ENCODE data around the gene ACOX2.
A peak's percentile ranks its signal among the peaks of the same experiment; 100 is the strongest.

Gene ACOX2

DNA sequence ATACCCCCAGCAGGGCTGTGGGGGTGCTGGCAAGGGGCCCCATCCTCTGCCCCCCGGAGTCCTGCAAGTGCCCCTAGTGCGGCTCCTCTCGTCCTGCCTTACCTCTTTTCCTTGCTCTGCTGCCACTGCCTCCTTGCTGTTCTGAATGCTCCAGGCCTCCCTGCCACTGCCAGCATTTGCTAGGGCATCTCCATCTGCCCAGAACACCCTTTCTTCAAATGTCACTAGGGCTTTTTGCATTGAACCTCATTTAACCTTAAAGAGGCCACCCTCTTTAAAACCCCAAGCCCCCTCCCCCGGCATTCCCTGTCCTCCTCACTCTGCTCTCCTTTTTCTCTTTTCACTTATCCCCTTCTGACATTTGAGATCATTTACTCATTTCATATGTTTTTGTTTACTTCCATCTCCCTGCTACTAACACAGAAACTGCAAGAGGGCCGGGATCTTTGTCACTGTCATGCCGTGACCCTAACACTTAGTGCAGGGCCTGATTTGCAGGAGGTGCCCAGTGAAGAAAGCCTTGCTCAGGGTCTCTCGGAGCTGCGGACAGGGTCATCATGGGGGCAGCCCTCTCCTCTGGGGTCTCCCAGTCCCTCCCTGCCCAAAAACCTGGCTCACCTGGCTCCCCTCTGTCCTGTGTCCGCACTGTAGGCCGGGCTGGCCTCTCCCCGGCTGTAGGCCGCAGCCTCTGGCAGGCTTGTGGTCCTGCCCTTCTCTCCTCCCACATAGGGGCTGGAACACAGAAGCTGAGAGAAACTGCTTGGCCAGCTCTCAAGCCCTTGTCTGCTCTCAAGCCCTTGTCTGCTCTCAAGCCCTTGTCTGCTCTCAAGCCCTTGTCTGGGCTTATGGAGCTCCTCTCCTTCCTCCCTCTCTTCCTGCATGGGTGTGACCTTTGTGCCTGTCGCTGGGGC lies at the start of gene ACOX2:
Gene ACOX2, minus strand, starts transcription at position 690 of the 911 bp plus-strand sequence. CDS start 2,084 bp downstream, outside the sequence.
- peak within 1 kb of the TSS; percentile 71 for H3K27ac ChIP-seq (ENCODE audit: low read depth, low read length)
- H3K4me1 ChIP-seq (ENCODE audit: insufficient read depth, low read length) = peaks cover 33% of the 10 kb centered on the region
- H3K27me3 ChIP-seq (ENCODE audit: control insufficient read depth in 1 of 2, insufficient read depth in 2 of 2, low read length in 2 of 2) = no peaks in the 10 kb centered on the region
- peaks cover 23% of the 10 kb centered on the region for H3K36me3 ChIP-seq (ENCODE audit: insufficient read depth, low read length)
- H3K4me3 ChIP-seq (ENCODE audit: low read depth in 1 of 2, low read length in 2 of 2) = peak within 1 kb of the TSS; percentile 24 to 77
- H3K9ac ChIP-seq (ENCODE audit: low read length) = peak within 1 kb of the TSS; percentile 81
- no peaks in the 10 kb centered on the region for H3K9me3 ChIP-seq (ENCODE audit: low read length)

DNA sequence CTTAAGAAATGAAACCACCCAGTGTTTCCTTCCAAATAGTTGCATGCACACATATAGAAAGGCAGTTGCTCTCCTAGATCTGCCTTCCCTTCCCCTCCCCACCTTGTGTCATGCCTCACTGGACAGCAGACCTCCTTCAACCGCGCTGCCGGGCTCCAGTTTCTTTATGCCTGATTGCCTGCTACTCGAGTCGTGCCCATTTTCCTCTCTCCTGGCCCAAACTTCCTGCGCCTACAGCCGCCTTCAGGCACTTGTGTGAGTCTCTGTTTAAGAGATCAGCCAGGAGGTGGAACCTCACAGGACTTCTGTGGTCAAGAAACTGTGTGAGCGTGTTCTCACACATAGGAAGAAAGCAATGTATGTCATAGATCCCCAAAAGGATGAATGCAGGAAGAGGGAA lies 49.0 kb upstream of the ACOX2 start:
- peaks cover 8% of the 10 kb centered on the region for H3K4me1 ChIP-seq (ENCODE audit: insufficient read depth, low read length)
- no peak overlapping the region for H3K9ac ChIP-seq (ENCODE audit: low read length)
- H3K27me3 ChIP-seq (ENCODE audit: control insufficient read depth in 1 of 2, insufficient read depth in 2 of 2, low read length in 2 of 2) = peaks cover 7 to 21% of the 10 kb centered on the region in 2 donors
- H3K4me3 ChIP-seq (ENCODE audit: low read depth in 1 of 2, low read length in 2 of 2) = peak overlapping the region in 1 of 2 donors; percentile 93
- H3K9me3 ChIP-seq (ENCODE audit: low read length) = no peaks in the 10 kb centered on the region
- peak overlapping the region; percentile 70 for H3K27ac ChIP-seq (ENCODE audit: low read depth, low read length)
- no peaks in the 10 kb centered on the region for H3K36me3 ChIP-seq (ENCODE audit: insufficient read depth, low read length)

GRCh38 chr3:58585005-58585786 lies 48.2 kb upstream of the ACOX2 start:
- H3K27me3 ChIP-seq (ENCODE audit: control insufficient read depth in 1 of 2, insufficient read depth in 2 of 2, low read length in 2 of 2) = peaks cover 7 to 21% of the 10 kb centered on the region in 2 donors
- peak overlapping the region; percentile 74 for H3K27ac ChIP-seq (ENCODE audit: low read depth, low read length)
- H3K9ac ChIP-seq (ENCODE audit: low read length) = peak overlapping the region; percentile 47
- H3K4me1 ChIP-seq (ENCODE audit: insufficient read depth, low read length) = peaks cover 8% of the 10 kb centered on the region
- H3K9me3 ChIP-seq (ENCODE audit: low read length) = no peaks in the 10 kb centered on the region
- H3K4me3 ChIP-seq (ENCODE audit: low read depth in 1 of 2, low read length in 2 of 2) = peak overlapping the region; percentile 78 to 93
- H3K36me3 ChIP-seq (ENCODE audit: insufficient read depth, low read length) = no peaks in the 10 kb centered on the region

GRCh38 chr3:58584690-58585004 lies 47.7 kb upstream of the ACOX2 start:
- peak overlapping the region; percentile 74 for H3K27ac ChIP-seq (ENCODE audit: low read depth, low read length)
- H3K9me3 ChIP-seq (ENCODE audit: low read length) = no peaks in the 10 kb centered on the region
- H3K27me3 ChIP-seq (ENCODE audit: control insufficient read depth in 1 of 2, insufficient read depth in 2 of 2, low read length in 2 of 2) = peaks cover 7 to 21% of the 10 kb centered on the region in 2 donors
- H3K36me3 ChIP-seq (ENCODE audit: insufficient read depth, low read length) = no peaks in the 10 kb centered on the region
- H3K4me3 ChIP-seq (ENCODE audit: low read depth in 1 of 2, low read length in 2 of 2) = peak overlapping the region; percentile 78 to 93
- H3K4me1 ChIP-seq (ENCODE audit: insufficient read depth, low read length) = peaks cover 8% of the 10 kb centered on the region
- H3K9ac ChIP-seq (ENCODE audit: low read length) = peak overlapping the region; percentile 47

GRCh38 chr3:58581328-58582091 lies 44.5 kb upstream of the ACOX2 start:
- no peaks in the 10 kb centered on the region for H3K9me3 ChIP-seq (ENCODE audit: low read length)
- peaks cover 0 to 7% of the 10 kb centered on the region in 2 donors for H3K27me3 ChIP-seq (ENCODE audit: control insufficient read depth in 1 of 2, insufficient read depth in 2 of 2, low read length in 2 of 2)
- H3K9ac ChIP-seq (ENCODE audit: low read length) = no peak overlapping the region
- no peak overlapping the region for H3K4me3 ChIP-seq (ENCODE audit: low read depth in 1 of 2, low read length in 2 of 2)
- H3K4me1 ChIP-seq (ENCODE audit: insufficient read depth, low read length) = peaks cover 16% of the 10 kb centered on the region
- no peak overlapping the region for H3K27ac ChIP-seq (ENCODE audit: low read depth, low read length)
- H3K36me3 ChIP-seq (ENCODE audit: insufficient read depth, low read length) = no peaks in the 10 kb centered on the region

DNA sequence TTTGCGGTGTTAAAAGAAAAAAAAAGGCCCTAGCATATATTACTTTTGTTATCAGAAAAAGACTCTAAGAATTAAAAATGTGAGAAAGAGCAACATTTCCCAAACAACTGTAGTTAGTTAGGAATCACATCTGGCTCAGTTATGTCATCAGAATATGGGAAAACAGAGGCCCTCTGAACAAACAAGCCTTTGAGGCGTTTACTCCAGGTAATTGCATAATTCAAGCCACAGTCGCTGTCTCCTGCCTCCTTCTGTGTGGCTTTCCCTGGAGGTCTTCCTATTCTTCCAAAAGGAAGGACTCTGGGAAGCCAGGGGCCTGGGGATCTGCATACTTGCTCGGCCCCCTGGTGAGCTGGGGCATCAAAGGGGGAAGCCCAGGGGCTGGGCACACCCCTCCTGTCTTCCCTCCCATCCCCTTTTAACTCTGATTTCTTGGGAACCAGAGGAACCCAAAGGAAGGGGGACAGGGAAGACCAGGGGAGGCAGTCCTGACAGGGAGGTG lies 43.9 kb upstream of the ACOX2 start:
- Histone ChIP-seq H3K9ac (ENCODE audit: low read length) (no peak overlapping the region), H3K36me3 (ENCODE audit: insufficient read depth, low read length) (no peaks in the 10 kb centered on the region), H3K9me3 (ENCODE audit: low read length) (no peaks in the 10 kb centered on the region), H3K27me3 (ENCODE audit: control insufficient read depth in 1 of 2, insufficient read depth in 2 of 2, low read length in 2 of 2) (peaks cover 0 to under 1% of the 10 kb centered on the region in 2 donors), H3K4me1 (ENCODE audit: insufficient read depth, low read length) (peaks cover 13% of the 10 kb centered on the region), H3K4me3 (ENCODE audit: low read depth in 1 of 2, low read length in 2 of 2) (no peak overlapping the region), H3K27ac (ENCODE audit: low read depth, low read length) (no peak overlapping the region)

DNA sequence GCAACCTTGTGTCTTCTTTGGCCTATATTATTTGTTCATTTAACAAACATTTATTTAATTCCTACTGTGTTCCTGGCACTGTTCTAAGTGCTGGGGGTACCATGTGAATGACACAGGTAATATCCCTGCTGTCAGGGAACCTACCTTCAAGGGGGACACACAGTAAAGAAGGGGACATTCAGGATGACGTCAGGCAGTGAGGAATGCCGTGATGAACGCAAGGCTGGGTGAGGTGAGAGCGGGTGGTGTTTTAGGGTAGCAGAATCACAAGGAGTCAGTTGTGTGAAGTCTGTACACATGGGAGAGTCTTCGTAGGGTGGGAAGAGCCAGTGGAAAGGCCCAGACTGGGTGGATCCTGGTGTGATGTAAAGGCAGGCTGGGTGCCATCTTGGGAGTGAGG lies 41.9 kb upstream of the ACOX2 start:
- no peak overlapping the region for H3K27ac ChIP-seq (ENCODE audit: low read depth, low read length)
- no peaks in the 10 kb centered on the region for H3K27me3 ChIP-seq (ENCODE audit: control insufficient read depth in 1 of 2, insufficient read depth in 2 of 2, low read length in 2 of 2)
- no peaks in the 10 kb centered on the region for H3K36me3 ChIP-seq (ENCODE audit: insufficient read depth, low read length)
- H3K4me1 ChIP-seq (ENCODE audit: insufficient read depth, low read length) = peaks cover 9% of the 10 kb centered on the region
- H3K9ac ChIP-seq (ENCODE audit: low read length) = no peak overlapping the region
- no peaks in the 10 kb centered on the region for H3K9me3 ChIP-seq (ENCODE audit: low read length)
- no peak overlapping the region for H3K4me3 ChIP-seq (ENCODE audit: low read depth in 1 of 2, low read length in 2 of 2)

DNA sequence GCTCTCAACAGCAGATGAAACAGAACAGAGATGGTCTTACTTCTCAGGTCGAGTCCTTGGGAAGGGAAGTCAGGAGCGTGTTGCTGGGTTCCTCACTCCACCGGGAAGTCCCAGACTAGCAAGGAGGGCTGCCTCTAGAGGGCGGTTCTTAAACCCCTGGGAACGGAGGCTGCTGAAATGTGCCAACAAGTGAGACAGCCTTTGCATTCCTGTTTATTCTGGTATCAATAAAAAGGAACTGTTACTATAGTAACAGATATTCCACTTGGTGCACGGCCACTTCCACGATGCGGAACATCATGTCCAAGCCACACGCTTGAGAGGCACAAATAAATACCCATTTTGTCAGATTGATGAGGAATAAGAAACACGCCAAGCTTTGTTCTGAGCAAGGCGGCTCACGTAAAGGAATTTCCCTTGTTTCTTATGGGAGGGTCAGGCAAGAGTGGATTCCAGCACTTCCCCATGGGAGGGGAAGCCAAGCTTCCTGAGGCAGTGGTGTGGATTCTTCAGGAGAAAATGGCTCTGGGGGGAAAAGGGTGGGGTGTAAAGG lies 40.4 kb upstream of the ACOX2 start, which contains the start of gene FAM107A:
Gene FAM107A, minus strand, starts transcription at position 123 of the 553 bp plus-strand sequence. CDS start 7,531 bp downstream, outside the sequence.
- Histone ChIP-seq H3K36me3 (ENCODE audit: insufficient read depth, low read length) (no peaks in the 10 kb centered on the region), H3K27me3 (ENCODE audit: control insufficient read depth in 1 of 2, insufficient read depth in 2 of 2, low read length in 2 of 2) (no peaks in the 10 kb centered on the region), H3K9me3 (ENCODE audit: low read length) (no peaks in the 10 kb centered on the region), H3K27ac (ENCODE audit: low read depth, low read length) (peak within 1 kb of the TSS; percentile 36), H3K4me3 (ENCODE audit: low read depth in 1 of 2, low read length in 2 of 2) (no peak within 1 kb of the TSS), H3K4me1 (ENCODE audit: insufficient read depth, low read length) (peaks cover 9% of the 10 kb centered on the region), H3K9ac (ENCODE audit: low read length) (no peak within 1 kb of the TSS)

DNA sequence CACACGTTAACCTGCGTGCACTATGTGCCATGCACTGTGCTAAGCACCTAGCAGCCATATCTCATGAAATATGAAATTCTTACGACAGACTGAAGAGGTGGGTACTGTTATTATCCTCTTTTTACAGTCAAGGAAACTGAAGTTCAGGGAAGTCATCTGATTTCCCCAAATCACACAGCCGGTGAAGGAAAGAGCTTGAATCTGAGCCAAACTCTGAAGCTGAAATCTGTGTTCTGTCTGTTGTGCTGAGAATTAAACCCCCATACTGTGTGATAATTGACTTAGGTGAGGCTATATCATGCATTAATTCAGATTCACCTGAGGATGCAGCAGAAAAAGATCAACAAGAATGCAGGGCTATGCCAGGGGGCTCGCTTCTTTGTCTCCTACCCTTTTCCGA lies 39.7 kb upstream of the ACOX2 start:
- Histone ChIP-seq H3K4me1 (ENCODE audit: insufficient read depth, low read length) (peaks cover 9% of the 10 kb centered on the region), H3K9ac (ENCODE audit: low read length) (no peak overlapping the region), H3K27ac (ENCODE audit: low read depth, low read length) (peak overlapping the region; percentile 36), H3K4me3 (ENCODE audit: low read depth in 1 of 2, low read length in 2 of 2) (no peak overlapping the region), H3K36me3 (ENCODE audit: insufficient read depth, low read length) (no peaks in the 10 kb centered on the region), H3K27me3 (ENCODE audit: control insufficient read depth in 1 of 2, insufficient read depth in 2 of 2, low read length in 2 of 2) (no peaks in the 10 kb centered on the region), H3K9me3 (ENCODE audit: low read length) (no peaks in the 10 kb centered on the region)

- Histone ChIP-seq H3K36me3 (ENCODE audit: insufficient read depth, low read length) (no peaks in the 10 kb centered on the region), H3K27me3 (ENCODE audit: control insufficient read depth in 1 of 2, insufficient read depth in 2 of 2, low read length in 2 of 2) (no peaks in the 10 kb centered on the region), H3K4me3 (ENCODE audit: low read depth in 1 of 2, low read length in 2 of 2) (no peak overlapping the region), H3K27ac (ENCODE audit: low read depth, low read length) (no peak overlapping the region), H3K9ac (ENCODE audit: low read length) (no peak overlapping the region), H3K9me3 (ENCODE audit: low read length) (no peaks in the 10 kb centered on the region), H3K4me1 (ENCODE audit: insufficient read depth, low read length) (peaks cover 9% of the 10 kb centered on the region)
Measured at GRCh38 chr3:58575971-58576652, 39.1 kb upstream of the ACOX2 start.

Measured in muscle layer of colon (tissue), 2 donors.